ENCODE measurements around the gene PRRC2A. TPM values are rescaled to one million over a fixed set of nuclear protein-coding genes. Genes with fewer than 3 reads are reported as not detected.

The PRRC2A gene
- total RNA-seq, 4 donors from 2014 or later: 68.8 to 138 (median 89.2) TPM

- Histone ChIP-seq H3K9me3 (no peaks in the 10 kb centered on the region), H3K27me3 (peaks cover 0 to 7% (median 0%) of the 10 kb centered on the region in 4 donors), H3K4me3 (no peak overlapping the region), H3K36me3 (no peaks in the 10 kb centered on the region), H3K4me1 (peaks cover 17 to 24% (median 20%) of the 10 kb centered on the region in 4 donors), H3K27ac (replicated peaks in 1 of 4) (no peak overlapping the region)
- TF ChIP-seq, protein P1, sequence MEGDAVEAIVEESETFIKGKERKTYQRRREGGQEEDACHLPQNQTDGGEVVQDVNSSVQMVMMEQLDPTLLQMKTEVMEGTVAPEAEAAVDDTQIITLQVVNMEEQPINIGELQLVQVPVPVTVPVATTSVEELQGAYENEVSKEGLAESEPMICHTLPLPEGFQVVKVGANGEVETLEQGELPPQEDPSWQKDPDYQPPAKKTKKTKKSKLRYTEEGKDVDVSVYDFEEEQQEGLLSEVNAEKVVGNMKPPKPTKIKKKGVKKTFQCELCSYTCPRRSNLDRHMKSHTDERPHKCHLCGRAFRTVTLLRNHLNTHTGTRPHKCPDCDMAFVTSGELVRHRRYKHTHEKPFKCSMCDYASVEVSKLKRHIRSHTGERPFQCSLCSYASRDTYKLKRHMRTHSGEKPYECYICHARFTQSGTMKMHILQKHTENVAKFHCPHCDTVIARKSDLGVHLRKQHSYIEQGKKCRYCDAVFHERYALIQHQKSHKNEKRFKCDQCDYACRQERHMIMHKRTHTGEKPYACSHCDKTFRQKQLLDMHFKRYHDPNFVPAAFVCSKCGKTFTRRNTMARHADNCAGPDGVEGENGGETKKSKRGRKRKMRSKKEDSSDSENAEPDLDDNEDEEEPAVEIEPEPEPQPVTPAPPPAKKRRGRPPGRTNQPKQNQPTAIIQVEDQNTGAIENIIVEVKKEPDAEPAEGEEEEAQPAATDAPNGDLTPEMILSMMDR (IDR thresholded peaks at IDR 0.05): no peak
- TF ChIP-seq POLR2AphosphoS5 (IDR thresholded peaks at IDR 0.05) (no peak), EP300 (IDR thresholded peaks at IDR 0.05) (no peak), POLR2A (IDR thresholded peaks at IDR 0.05; ENCODE audit: low read depth) (no peak)
- intact Hi-C loops (cut with DNase I): no loop called here
- 92% methylated on average over 3 of the region's 3 CpGs for WGBS
- DNase-seq (ENCODE audit: extremely low spot score): no peak
Measured at GRCh38 chr6:31577579-31577966, 42.9 kb upstream of the PRRC2A start.

DNA sequence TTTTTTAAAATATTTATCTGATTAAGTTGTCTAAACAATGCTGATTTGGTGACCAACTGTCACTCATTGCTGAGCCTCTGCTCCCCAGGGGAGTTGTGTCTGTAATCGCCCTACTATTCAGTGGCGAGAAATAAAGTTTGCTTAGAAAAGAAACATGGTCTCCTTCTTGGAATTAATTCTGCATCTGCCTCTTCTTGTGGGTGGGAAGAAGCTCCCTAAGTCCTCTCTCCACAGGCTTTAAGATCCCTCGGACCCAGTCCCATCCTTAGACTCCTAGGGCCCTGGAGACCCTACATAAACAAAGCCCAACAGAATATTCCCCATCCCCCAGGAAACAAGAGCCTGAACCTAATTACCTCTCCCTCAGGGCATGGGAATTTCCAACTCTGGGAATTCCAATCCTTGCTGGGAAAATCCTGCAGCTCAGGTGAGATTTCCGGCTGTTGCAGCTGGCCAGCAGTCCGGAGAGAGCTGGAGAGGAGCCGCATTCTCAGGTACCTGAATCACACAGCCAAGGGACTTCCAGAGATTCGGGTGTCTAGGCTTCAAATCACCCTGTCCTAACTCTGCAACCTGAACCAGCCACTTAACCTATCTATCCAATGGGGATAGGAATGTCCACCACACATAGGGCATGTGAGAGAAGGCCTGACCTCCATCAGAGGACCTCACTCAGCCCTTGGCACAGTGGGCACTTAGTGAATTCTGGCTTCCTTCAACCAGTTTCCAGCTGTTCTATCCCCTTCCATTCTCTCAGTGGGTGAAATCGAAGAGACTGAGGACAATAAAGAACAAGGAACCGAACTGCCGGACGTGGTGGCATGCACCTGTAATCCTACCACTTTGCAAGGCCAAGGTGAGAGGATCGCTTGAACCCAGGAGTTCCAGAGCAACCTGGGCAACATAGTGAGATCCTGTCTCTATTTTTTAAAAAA, 42.1 kb upstream of the PRRC2A start:
- H3K36me3 ChIP-seq: no peaks in the 10 kb centered on the region
- WGBS: 80% methylated on average over 11 of the region's 12 CpGs
- H3K4me3 ChIP-seq: no peak overlapping the region
- no peak for DNase-seq (ENCODE audit: extremely low spot score)
- H3K27me3 ChIP-seq: no peaks in the 10 kb centered on the region
- no peak overlapping the region for H3K27ac ChIP-seq (replicated peaks in 1 of 4)
- intact Hi-C loops (cut with DNase I): no loop called here
- TF ChIP-seq, protein P1 (IDR thresholded peaks at IDR 0.05): no peak
- TF ChIP-seq EP300 (IDR thresholded peaks at IDR 0.05) (no peak), POLR2A (IDR thresholded peaks at IDR 0.05; ENCODE audit: low read depth) (no peak), POLR2AphosphoS5 (IDR thresholded peaks at IDR 0.05) (no peak)
- H3K9me3 ChIP-seq: no peaks in the 10 kb centered on the region
- H3K4me1 ChIP-seq: peaks cover 17 to 25% (median 22%) of the 10 kb centered on the region in 4 donors

GRCh38 chr6:31579119-31579505, 41.4 kb upstream of the PRRC2A start:
- Histone ChIP-seq H3K4me3 (no peak overlapping the region), H3K27ac (replicated peaks in 1 of 4) (no peak overlapping the region), H3K9me3 (no peaks in the 10 kb centered on the region), H3K36me3 (no peaks in the 10 kb centered on the region), H3K4me1 (peaks cover 17 to 25% (median 22%) of the 10 kb centered on the region in 4 donors), H3K27me3 (no peaks in the 10 kb centered on the region)
- TF ChIP-seq, protein P1 (IDR thresholded peaks at IDR 0.05): no peak
- TF ChIP-seq POLR2A (IDR thresholded peaks at IDR 0.05; ENCODE audit: low read depth): no peak
- TF ChIP-seq POLR2AphosphoS5 (IDR thresholded peaks at IDR 0.05): no peak
- TF ChIP-seq EP300 (IDR thresholded peaks at IDR 0.05): no peak
- DNase-seq (ENCODE audit: extremely low spot score): no peak
- intact Hi-C loops (cut with DNase I): no loop called here
- 88% methylated on average over 3 of the region's 3 CpGs for WGBS

GRCh38 chr6:31579546-31580437, 40.7 kb upstream of the PRRC2A start:
- TF ChIP-seq EP300 (IDR thresholded peaks at IDR 0.05) (no peak), POLR2AphosphoS5 (IDR thresholded peaks at IDR 0.05) (no peak), POLR2A (IDR thresholded peaks at IDR 0.05; ENCODE audit: low read depth) (no peak)
- TF ChIP-seq, protein P1 (IDR thresholded peaks at IDR 0.05): no peak
- peaks cover 17 to 25% (median 22%) of the 10 kb centered on the region in 4 donors for H3K4me1 ChIP-seq
- no peaks in the 10 kb centered on the region for H3K9me3 ChIP-seq
- H3K27ac ChIP-seq (replicated peaks in 1 of 4): peak overlapping the region in 1 of 4 donors; percentile 77
- DNase-seq (ENCODE audit: extremely low spot score): no peak
- H3K4me3 ChIP-seq: no peak overlapping the region
- no peaks in the 10 kb centered on the region for H3K36me3 ChIP-seq
- no peaks in the 10 kb centered on the region for H3K27me3 ChIP-seq
- WGBS: 95% methylated on average over 8 of the region's 8 CpGs
- intact Hi-C loops (cut with DNase I): loop anchor here (5.0 kb wide), 1 partner anchor 32 kb away; the partner anchor contains the start of genes ATP6V1G2 and NFKBIL1

Measured in esophagus muscularis mucosa (tissue), 4 donors.